ENCODE data around the gene MCFD2.
A peak's percentile ranks its signal among the peaks of the same experiment; 100 is the strongest.

Gene MCFD2

DNA sequence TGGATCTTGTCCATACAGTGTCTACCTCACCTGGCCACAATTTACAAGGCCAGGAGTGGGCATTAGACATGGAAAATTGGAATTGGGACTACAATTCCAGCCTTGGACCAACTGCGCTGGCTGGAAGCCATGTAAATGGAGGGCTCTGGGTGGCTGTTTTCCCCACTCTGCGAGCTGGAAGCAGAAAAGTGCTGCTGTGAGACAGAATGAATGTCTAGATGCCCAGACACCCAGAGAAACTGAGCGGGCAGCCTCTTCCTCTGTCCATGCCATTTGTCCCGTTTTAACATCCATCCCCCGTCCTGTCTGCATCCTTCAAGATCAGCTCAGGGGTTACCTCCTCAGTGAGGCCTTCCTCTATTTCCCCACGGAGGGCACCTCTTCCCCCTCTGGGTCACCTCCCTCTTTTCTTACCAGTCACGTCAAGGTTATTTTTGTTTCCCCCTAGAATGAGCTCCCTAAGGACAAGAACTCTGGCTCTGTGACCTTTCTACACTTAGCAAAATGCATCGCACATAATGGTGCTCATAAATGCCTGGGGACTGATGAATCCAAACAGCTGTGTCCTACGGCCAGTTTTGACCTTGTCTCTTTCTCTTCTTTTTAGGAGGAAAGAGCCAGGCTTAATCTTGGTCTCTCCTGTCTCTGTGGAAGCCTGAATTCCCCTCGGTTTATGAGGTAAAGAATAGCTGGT is 41.2 kb downstream of the MCFD2 start:
- TF ChIP-seq, protein P1, sequence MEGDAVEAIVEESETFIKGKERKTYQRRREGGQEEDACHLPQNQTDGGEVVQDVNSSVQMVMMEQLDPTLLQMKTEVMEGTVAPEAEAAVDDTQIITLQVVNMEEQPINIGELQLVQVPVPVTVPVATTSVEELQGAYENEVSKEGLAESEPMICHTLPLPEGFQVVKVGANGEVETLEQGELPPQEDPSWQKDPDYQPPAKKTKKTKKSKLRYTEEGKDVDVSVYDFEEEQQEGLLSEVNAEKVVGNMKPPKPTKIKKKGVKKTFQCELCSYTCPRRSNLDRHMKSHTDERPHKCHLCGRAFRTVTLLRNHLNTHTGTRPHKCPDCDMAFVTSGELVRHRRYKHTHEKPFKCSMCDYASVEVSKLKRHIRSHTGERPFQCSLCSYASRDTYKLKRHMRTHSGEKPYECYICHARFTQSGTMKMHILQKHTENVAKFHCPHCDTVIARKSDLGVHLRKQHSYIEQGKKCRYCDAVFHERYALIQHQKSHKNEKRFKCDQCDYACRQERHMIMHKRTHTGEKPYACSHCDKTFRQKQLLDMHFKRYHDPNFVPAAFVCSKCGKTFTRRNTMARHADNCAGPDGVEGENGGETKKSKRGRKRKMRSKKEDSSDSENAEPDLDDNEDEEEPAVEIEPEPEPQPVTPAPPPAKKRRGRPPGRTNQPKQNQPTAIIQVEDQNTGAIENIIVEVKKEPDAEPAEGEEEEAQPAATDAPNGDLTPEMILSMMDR (conservative IDR thresholded peaks at IDR 0.05; ENCODE audit: control insufficient read depth, insufficient read depth, low read depth, low read length): no peak
- DNase-seq (ENCODE audit: low read depth): peak; percentile 83
- no peak overlapping the region for H3K4me3 ChIP-seq (ENCODE audit: control insufficient read depth, low read depth, low read length)

DNA sequence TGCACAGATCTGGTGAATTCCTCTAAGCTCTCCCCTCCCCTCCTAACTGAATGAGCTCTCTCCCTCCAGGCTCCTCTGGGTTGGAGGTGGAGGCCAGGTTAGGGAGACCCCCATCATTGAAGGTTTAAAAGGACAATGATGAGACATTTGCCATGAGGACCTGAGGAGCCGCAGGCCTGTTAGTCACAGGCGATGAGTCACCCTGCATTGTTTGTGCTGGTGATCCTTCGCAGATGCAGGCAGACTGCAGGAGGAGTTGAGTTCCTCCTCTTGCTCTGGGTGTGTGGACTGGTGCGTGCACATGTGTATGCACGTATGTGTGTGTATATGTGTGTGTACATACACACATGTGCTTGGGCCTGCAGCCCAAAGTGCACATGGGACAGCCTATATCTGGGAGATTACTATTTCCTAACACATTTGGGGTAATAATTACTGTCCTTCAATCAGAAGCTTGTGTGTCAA is 42.0 kb downstream of the MCFD2 start:
- TF ChIP-seq, protein P1 (conservative IDR thresholded peaks at IDR 0.05; ENCODE audit: control insufficient read depth, insufficient read depth, low read depth, low read length): no peak
- H3K4me3 ChIP-seq (ENCODE audit: control insufficient read depth, low read depth, low read length): no peak overlapping the region
- peak; percentile 99 for DNase-seq (ENCODE audit: low read depth)

DNA sequence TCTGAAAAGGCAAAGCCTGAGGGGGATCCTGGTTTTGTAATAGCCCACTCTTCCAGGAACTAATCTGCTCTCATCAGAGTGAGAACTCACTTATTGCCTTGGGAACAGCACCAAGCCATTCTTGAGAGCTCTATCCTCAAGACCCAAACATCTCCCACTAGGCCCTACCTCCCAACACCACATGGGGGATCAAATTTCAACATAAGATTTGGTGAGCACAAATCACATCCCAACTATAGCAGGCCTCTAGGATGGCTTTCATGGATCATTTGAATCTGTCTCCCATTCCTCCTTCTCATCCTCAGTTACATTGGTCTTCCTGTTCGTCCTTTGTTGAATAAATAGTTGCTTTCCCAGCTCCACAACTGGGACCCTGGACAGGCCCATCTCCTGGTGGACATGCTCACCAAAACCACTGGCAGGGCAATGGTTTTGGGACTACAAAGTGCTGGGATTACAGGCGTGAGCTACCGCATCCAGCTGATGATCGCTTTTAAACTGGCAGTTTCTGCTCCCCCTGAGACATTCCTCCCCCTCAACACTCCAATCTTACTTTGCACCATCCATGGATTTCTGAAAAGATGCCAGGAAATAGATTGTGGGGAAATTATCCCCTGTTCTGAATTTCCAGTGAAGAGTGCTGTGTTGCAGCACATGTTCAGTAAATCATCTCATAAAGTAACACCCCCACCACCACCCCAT is 42.6 kb downstream of the MCFD2 start:
- peak; percentile 66 for DNase-seq (ENCODE audit: low read depth)
- TF ChIP-seq, protein P1 (conservative IDR thresholded peaks at IDR 0.05; ENCODE audit: control insufficient read depth, insufficient read depth, low read depth, low read length): no peak
- H3K4me3 ChIP-seq (ENCODE audit: control insufficient read depth, low read depth, low read length): no peak overlapping the region

DNA sequence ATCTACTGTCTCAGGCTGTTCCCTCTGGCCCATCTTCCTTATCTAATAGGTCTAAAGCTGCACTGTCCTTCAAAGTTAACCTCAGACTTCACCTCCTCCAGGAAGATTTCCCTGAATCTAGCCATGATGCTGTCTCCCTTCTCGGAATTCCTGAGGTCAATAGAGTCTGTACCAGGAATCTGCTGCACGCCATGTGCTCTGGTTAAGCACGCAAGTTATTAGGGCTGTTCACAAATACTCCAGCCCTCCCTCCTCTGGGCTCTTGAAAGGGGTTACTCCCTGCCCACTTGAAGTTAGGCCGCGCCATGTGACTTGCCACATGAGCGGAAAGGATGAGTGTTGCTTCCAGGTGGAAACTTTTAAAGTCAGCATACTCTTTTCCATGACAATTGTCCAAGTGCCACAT is 43.6 kb downstream of the MCFD2 start:
- no peak for DNase-seq (ENCODE audit: low read depth)
- TF ChIP-seq, protein P1 (conservative IDR thresholded peaks at IDR 0.05; ENCODE audit: control insufficient read depth, insufficient read depth, low read depth, low read length): no peak
- no peak overlapping the region for H3K4me3 ChIP-seq (ENCODE audit: control insufficient read depth, low read depth, low read length)

DNA sequence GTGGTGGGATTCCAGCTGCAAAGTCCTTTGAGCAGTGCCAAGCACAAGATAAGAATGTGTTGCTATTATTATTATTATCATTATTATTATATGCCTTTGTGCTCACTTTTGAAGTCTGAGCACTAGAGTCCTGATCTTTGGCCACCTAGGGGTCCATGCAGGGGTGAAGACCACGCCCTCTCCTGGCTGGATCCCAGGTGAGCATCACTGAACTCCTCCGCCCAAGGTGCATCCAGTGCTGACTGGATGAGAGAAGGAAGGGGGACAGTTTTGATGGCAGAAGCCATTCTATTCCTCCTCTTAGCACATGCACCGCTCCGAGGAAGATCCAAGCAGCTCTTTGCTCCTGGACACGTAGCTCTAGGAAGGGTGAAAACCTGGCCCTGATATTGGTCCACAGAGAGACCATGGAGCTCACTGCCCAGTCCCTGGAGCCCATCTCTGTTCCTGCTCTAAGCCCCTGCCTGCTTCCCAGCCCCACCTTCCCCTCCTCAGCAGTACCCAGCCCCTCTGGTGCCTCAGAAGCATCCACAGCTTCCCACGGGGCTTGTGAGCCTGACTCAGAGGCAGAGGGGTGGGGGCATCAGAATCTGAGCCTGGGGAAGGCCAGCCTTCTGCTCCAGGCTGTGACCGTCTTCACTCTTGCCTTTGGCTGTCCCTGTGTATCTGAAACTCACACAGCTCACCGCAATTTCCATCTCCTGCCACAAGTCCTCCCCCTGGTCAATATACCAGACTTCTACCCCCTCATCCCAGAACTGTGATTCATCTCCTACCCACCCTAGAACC is 45.4 kb downstream of the MCFD2 start:
- peak; percentile 61 for DNase-seq (ENCODE audit: low read depth)
- TF ChIP-seq, protein P1 (conservative IDR thresholded peaks at IDR 0.05; ENCODE audit: control insufficient read depth, insufficient read depth, low read depth, low read length): no peak
- H3K4me3 ChIP-seq (ENCODE audit: control insufficient read depth, low read depth, low read length): no peak overlapping the region

DNA sequence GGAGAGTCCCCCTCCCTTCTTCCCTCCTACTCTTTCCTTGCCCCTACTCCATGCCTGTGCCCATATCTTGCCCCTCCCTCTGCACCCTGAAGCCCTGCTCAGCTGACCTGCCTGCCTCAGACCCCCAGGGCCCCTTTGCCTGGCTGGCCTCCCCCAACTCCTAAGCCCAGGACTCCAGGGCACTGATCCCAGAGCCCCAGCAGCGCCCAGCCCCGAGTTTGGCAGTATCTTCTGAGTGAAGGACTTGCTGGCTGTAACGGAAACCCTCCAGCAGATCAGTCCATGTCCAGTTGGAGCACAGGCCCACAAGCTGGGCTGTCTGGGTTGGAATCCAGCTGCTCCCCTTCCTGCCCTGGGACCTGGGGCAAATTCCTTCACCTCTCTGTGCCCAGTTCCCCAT is 46.0 kb downstream of the MCFD2 start:
- DNase-seq (ENCODE audit: low read depth): no peak
- TF ChIP-seq, protein P1 (conservative IDR thresholded peaks at IDR 0.05; ENCODE audit: control insufficient read depth, insufficient read depth, low read depth, low read length): no peak

More for the DNA sequence above, 46.0 kb downstream of the MCFD2 start:
- no peak overlapping the region for H3K4me3 ChIP-seq (ENCODE audit: control insufficient read depth, low read depth, low read length)
